SHP77 (cell line): ENCODE measurements around the gene STAMBPL1.

Experiments used
- DNase-seq, 2 experiments: peaks; one replicate each; lab custom pipeline; 2025; lab: John Stamatoyannopoulos, UW

The STAMBPL1 gene

GRCh38 chr10:88893611-88894010 is 13.6 kb downstream of the STAMBPL1 start:
- no peak for DNase-seq

DNA sequence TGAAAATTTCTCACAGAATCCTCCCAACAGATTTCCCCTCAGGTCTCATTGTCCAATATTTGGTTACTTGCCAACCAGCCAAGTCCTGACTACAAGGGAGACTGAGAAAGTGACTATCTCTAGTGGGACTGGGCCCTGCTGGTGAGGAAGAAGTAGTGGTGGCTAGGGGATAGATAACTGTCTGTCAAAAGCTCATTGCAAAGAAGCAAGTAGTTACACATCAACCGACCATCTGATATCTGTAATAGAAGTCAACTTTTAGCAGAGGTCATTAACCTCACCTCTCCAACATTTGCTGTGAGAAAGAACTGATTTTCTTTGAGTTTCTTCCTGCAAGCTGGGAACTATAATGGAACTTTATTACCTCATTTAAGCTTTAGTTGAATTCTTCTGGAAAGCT is 15.2 kb downstream of the STAMBPL1 start:
- no peak for DNase-seq

- DNase-seq = no peak
Observed at GRCh38 chr10:88896372-88896993, 16.4 kb downstream of the STAMBPL1 start.

DNA sequence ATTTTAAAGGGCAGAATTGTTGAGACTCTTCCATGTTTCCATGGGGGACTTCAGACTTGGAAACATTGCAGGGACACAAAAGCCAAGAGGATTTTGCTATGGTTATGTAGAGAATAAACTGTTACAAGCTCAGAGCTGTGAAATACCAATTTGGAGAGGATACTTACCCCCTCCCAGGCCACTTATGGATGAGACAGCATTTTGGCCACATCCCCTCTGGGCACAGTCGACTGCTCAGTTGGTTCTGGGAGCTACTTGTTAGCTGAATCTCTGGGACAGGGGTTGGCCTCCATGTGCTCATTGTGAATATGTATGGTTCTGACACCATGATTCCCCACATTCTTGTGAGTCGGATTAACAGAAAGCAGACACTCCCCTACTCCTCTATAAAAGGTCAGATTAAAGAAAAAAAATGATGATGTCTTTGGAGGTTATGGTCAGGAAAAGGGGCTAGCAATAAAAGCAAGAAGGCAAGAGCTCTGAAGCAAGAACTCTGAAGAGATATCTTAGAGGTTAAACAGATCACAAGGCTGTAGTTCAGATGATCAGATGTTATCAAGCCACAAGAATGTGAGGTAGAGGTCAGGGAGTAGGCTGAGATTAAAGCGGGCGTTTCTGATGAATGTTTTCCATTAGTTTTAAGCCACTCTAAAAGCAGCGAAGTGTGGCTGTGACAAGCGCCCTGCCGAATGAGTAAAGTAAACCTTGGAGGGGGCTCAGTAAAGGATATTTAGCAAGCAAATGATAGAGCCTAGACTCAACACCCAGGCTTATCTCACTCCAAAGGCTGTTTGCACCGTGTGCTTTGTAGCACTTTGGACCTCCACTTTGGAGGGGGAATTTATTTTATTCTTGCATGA is 17.2 kb downstream of the STAMBPL1 start:
- no peak for DNase-seq

DNA sequence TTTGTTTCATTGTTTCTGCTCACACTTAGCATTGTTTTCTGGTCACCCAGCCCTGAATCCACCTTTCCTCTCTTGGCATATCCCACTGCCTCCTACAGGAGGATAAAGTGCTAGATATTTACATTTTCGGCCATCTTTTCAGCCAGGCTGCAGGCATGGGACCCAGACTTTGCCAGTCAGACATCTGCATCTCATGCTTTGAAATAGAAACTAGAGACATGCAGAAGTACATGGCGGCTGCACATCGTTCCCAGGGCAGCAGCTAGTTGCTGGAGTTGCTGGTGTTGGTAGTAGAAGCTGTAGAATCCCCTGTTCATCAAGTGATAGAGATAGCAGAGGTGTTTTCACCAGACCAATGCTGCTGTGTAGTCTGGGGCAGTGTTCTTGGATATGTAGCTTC is 18.7 kb downstream of the STAMBPL1 start:
- no peak for DNase-seq

DNA sequence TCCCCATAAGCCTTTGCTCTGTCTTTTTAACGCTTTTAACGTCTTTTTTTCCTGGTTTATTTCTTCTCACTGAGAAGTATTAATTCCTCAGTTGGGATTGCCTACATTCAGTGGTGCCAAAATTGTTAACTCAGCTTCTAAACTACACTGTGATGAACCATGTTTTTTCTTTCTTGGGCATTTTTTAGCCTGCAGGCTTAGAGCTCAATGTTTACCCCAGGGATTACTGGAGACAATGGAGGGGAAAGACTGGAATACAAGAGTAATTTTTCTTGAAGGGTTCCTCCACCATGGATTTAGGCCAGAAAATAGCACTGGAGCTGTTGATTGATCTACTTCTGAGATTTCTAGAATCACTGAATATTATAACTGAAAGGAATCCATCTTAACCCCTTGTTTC is 19.8 kb downstream of the STAMBPL1 start:
- no peak for DNase-seq

- DNase-seq = no peak
Observed at GRCh38 chr10:88901206-88901983, 21.4 kb downstream of the STAMBPL1 start.

DNA sequence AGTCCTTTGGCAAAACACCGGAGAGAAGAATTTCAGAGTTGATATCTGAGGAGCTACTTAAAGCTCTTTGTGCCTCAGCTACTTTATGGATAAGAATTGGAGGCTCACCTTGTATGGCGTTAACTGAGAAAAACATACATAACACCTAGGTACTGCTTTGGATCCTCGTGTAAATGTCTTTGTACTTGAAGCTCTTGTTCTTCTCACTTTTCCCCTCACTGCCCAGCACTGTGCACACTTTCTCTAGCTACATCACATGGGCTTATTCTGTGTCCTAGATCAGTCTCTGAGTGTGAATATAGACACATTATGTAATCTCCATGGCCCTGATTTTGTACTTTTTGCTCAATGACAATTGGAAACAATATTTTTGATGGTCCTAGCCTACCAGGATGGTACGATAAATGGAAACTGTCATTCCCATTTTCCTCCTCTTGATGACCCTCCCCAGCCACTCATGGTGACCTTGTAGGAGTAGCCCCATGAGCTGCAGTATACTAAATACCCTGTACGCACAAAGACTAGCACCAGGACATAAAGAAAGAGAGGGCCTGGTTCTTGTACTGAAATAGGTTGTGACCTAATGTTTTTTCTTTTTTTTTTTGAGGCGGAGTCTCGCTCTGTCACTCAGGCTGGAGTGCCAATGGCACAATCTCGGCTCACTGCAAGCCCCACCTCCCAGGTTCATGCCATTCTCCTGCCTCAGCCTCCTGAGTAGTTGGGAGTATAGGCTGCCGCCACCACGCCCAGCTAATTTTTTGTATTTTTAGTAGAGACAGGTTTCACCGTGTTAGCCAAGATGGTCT is 22.1 kb downstream of the STAMBPL1 start:
- no peak for DNase-seq

DNA sequence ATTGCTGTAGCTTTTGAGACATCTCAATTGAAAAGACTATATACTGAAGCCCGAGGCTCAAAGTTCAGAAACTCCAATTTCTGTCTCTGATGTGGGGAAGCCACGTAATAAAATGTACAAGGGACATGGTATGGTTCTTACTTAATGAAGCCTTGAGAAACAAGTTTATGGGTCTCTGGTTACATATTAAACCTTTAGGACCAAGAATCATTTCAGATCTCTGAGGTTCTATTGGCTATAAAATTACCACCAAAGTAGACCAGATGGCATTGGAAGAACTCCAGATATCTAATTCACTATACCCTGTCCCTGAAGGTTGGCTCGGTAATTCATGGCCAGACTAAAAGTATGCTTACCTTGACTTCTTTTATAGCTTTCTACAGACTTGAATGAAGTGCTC is 23.7 kb downstream of the STAMBPL1 start:
- no peak for DNase-seq

DNA sequence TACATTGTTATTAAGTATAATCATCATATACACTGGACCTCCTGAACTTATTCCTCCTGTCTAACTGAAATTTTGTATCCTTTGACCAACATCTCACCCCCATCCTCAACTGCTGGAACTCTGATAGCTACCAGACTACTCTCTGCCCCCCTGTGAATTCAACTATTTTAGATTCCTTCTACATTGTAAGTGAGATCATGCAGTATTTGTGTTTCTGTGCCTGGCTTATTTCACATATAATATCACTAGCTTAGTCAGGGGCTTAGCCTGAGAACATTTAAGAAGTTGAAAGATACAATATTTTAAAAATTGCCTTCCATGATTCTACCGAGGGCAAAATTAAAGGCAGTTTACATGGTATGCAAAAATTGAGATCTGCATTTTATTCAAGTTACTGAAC is 26.9 kb downstream of the STAMBPL1 start:
- DNase-seq = no peak

DNA sequence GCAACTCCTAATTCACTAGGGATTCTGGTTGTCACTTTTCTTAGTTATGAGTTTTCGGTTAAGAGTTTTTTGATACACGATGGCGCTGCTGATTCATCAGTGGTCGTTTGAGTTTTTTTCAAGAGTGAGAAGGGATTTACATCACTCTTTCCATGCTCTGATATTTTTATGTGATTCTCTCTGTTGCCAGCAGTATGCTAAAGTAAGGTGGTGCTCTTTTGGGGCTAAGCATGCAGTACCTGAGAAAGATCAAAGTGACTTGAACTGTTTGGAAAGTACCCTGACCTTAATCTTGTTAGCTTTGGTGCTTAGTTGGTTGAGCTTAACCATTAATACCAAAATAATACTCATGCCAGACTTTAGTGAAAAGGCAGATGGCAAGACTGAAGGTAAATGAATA is 28.1 kb downstream of the STAMBPL1 start:
- DNase-seq = no peak

DNA sequence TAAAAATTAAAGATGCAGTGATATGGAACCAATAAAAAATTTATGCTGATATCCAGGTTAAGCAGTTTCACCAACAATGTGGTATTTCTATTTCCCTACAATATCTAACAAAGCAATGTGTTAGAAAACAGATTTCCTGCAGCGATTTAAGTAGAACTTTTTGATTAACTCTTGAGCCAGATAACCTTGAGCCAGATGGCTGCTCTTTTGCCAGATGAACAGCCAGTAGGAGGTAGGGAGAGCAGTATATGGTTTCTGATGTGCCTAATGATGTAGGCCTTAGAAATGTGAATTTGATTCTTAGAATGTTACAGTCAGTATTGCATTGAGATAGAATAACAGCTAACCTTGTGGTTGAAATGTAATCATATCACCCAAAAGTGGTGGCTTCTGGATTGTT is 31.1 kb downstream of the STAMBPL1 start:
- DNase-seq = no peak

GRCh38 chr10:88911851-88912250 is 31.8 kb downstream of the STAMBPL1 start:
- DNase-seq = no peak

DNA sequence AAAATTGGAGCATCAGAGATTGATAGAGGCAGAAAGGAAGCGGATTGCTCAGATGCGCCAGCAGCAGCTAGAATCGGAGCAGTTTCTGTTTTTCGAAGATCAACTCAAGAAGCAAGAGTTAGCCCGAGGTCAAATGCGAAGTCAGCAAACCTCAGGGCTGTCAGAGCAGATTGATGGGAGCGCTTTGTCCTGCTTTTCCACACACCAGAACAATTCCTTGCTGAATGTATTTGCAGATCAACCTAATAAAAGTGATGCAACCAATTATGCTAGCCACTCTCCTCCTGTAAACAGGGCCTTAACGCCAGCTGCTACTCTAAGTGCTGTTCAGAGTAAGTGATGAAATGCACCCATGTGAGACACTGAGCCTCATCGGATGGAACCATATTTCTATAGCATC is 33.1 kb downstream of the STAMBPL1 start:
- peak; percentile 38 to 56 for DNase-seq

- no peak for DNase-seq
Observed at GRCh38 chr10:88913788-88914187, 33.7 kb downstream of the STAMBPL1 start.

DNA sequence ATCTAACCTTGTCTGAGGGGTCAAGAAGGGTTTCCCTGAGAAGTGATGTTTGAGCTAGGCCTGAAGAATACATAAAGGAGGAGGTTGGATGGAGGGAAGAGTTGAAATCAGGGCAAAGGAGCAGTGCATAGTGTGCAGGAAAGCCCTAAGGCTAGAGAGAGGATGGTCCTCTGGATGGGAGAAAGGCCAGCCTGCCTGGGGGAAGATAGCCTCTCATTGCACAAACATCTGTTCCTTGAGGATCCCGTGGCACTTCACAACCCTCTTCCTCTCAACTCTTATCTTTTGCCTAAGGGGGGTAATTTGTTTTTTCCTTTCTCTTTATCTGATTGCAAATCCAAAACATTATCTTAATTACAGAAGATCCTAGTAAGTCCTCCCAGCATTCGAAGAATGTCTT is 35.7 kb downstream of the STAMBPL1 start:
- no peak for DNase-seq

- no peak for DNase-seq
Observed at GRCh38 chr10:88916231-88916630, 36.2 kb downstream of the STAMBPL1 start.

- no peak for DNase-seq
Observed at GRCh38 chr10:88916986-88917385, 36.9 kb downstream of the STAMBPL1 start.

- DNase-seq = no peak
Observed at GRCh38 chr10:88918191-88918905, 38.3 kb downstream of the STAMBPL1 start.

- DNase-seq = no peak
Observed at GRCh38 chr10:88919041-88919440, 39.0 kb downstream of the STAMBPL1 start.

GRCh38 chr10:88920198-88920597 is 40.2 kb downstream of the STAMBPL1 start:
- DNase-seq = no peak
